ENCODE measurements around the gene SPRYD7.

Gene SPRYD7

GRCh38 chr13:49936075-49936967 lies at the start of gene SPRYD7 (continued):
- TF ChIP-seq AEBP2 (tag by site-specific recombination; IDR thresholded peaks at IDR 0.05; ENCODE audit: borderline replicate concordance), result no peak
- TF ChIP-seq ZFP37 (tag by site-specific recombination; IDR thresholded peaks at IDR 0.05), result peak; percentile 84; the same call in 1 of the 2 replicates
- TF ChIP-seq IKZF3 (tag by site-specific recombination; IDR thresholded peaks at IDR 0.05), result no peak
- no peak for TF ChIP-seq ZNF138 (tag by site-specific recombination; IDR thresholded peaks at IDR 0.05; ENCODE audit: borderline replicate concordance)
- TF ChIP-seq ZNF19 (tag by site-specific recombination; IDR thresholded peaks at IDR 0.05; ENCODE audit: low read depth), result no peak
- TF ChIP-seq SCRT1 (tag by site-specific recombination; IDR thresholded peaks at IDR 0.05; ENCODE audit: borderline replicate concordance), result no peak
- TF ChIP-seq ZNF433 (tag by site-specific recombination; IDR thresholded peaks at IDR 0.05; ENCODE audit: low read depth), result no peak
- TF ChIP-seq OSR2 (tag by site-specific recombination; IDR thresholded peaks at IDR 0.05), result no peak
- no peak for TF ChIP-seq SETDB1 (IDR thresholded peaks at IDR 0.05; ENCODE audit: insufficient read length, low read length)
- peak; percentile 96 for TF ChIP-seq ZEB2 (tag by site-specific recombination; IDR thresholded peaks at IDR 0.05)
- no peak for TF ChIP-seq ZNF677 (tag by site-specific recombination; IDR thresholded peaks at IDR 0.05)
- TF ChIP-seq ZNF701 (tag by site-specific recombination; IDR thresholded peaks at IDR 0.05), result no peak
- TF ChIP-seq ZNF654 (tag by site-specific recombination; IDR thresholded peaks at IDR 0.05; ENCODE audit: low read depth), result no peak
- TF ChIP-seq ZNF549 (tag by site-specific recombination; IDR thresholded peaks at IDR 0.05), result no peak
- TF ChIP-seq FEZF1 (tag by site-specific recombination; IDR thresholded peaks at IDR 0.05), result peak; percentile 44
- no peak for TF ChIP-seq ZNF157 (tag by site-specific recombination; IDR thresholded peaks at IDR 0.05)
- TF ChIP-seq PRDM6 (tag by site-specific recombination; IDR thresholded peaks at IDR 0.05), result no peak
- peak; percentile 16; the same call in 1 of the 2 replicates for TF ChIP-seq ZBTB44 (tag by site-specific recombination; IDR thresholded peaks at IDR 0.05)
- no peak for TF ChIP-seq ZNF184 (tag by site-specific recombination; IDR thresholded peaks at IDR 0.05)
- TF ChIP-seq ZNF266 (tag by site-specific recombination; IDR thresholded peaks at IDR 0.05; ENCODE audit: low read depth), result no peak
- peak; percentile 92 for TF ChIP-seq ZSCAN30 (tag by site-specific recombination; IDR thresholded peaks at IDR 0.05)
- no peak for TF ChIP-seq ZSCAN23 (tag by site-specific recombination; IDR thresholded peaks at IDR 0.05)
- no peak for TF ChIP-seq ELK4 (IDR thresholded peaks at IDR 0.05; ENCODE audit: borderline replicate concordance, low read depth, low read length)
- TF ChIP-seq CTCF (tag by site-specific recombination; IDR thresholded peaks at IDR 0.05), result peak; percentile 98
- no peak; the same call in 1 of the 2 replicates for TF ChIP-seq EGR2 (tag by site-specific recombination; IDR thresholded peaks at IDR 0.05; ENCODE audit: low read depth)
- peak; percentile 92; the same call in 1 of the 2 replicates for TF ChIP-seq ZNF610 (tag by site-specific recombination; IDR thresholded peaks at IDR 0.05; ENCODE audit: borderline replicate concordance)
- peak; percentile 100 for TF ChIP-seq ZNF600 (tag by site-specific recombination; IDR thresholded peaks at IDR 0.05)
- TF ChIP-seq ZNF211 (tag by site-specific recombination; IDR thresholded peaks at IDR 0.05; ENCODE audit: low read depth), result no peak
- no peak for TF ChIP-seq ZNF585B (tag by site-specific recombination; IDR thresholded peaks at IDR 0.05)
- TF ChIP-seq ZNF513 (tag by site-specific recombination; IDR thresholded peaks at IDR 0.05), result peak; percentile 70
- TF ChIP-seq ZNF548 (tag by site-specific recombination; IDR thresholded peaks at IDR 0.05), result no peak
